ENCODE data around the gene TGM2. TPM values are rescaled to one million over a fixed set of nuclear protein-coding genes. Genes with fewer than 3 reads are reported as not detected.

Gene TGM2
- total and polyA plus RNA-seq, 2 donors (not counting 1 experiment from before 2014, with no cell fraction given), result 2.4 to 60.8 TPM

DNA sequence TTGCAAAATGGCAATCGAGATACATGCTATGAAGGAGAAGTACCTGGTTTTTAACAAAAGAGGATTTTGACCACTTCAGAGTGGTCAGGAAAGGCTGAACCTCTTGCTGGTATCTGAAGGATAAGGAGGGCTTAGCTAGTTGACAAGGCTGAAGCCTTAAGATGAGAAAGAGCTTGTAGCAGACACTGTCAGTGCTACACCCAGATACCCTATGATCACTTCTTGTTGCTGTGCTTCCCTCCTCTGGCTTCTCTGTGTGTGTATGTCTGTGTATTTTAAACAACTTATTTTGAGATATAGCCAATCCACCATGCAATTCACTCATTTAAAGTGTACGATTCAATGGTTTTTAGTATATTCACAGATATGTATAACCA lies 38.9 kb upstream of the TGM2 start:
- no peaks in the 10 kb centered on the region for H3K79me2 ChIP-seq (ENCODE audit: control insufficient read depth, insufficient read depth, low read length)
- Mint-ChIP-seq H3K27ac (no peak overlapping the region), H3K4me3 (no peak overlapping the region), H3K27me3 (peaks cover 10% of the 10 kb centered on the region), H3K9me3 (ENCODE audit: insufficient read depth) (no peaks in the 10 kb centered on the region), H3K4me1 (no peaks in the 10 kb centered on the region)
- intact Hi-C loops (cut with micrococcal nuclease), result no loop called here
- H2AFZ ChIP-seq (ENCODE audit: insufficient read depth, low read depth, low read length, poor library complexity, severe bottlenecking), result no peak overlapping the region
- ATAC-seq (ENCODE audit: low read depth), result no peak
- no peaks in the 10 kb centered on the region for H3K36me3 ChIP-seq (replicated peaks in 1 of 2; ENCODE audit: control extremely low read depth in 1 of 2, control insufficient read depth in 1 of 2, extremely low read depth in 1 of 2, insufficient read depth in 2 of 2, low read length in 1 of 2)
- TF ChIP-seq EZH2 (IDR thresholded peaks at IDR 0.05; ENCODE audit: borderline replicate concordance, insufficient read depth, low read depth, low read length, poor library complexity, severe bottlenecking), result no peak
- TF ChIP-seq, protein P1, sequence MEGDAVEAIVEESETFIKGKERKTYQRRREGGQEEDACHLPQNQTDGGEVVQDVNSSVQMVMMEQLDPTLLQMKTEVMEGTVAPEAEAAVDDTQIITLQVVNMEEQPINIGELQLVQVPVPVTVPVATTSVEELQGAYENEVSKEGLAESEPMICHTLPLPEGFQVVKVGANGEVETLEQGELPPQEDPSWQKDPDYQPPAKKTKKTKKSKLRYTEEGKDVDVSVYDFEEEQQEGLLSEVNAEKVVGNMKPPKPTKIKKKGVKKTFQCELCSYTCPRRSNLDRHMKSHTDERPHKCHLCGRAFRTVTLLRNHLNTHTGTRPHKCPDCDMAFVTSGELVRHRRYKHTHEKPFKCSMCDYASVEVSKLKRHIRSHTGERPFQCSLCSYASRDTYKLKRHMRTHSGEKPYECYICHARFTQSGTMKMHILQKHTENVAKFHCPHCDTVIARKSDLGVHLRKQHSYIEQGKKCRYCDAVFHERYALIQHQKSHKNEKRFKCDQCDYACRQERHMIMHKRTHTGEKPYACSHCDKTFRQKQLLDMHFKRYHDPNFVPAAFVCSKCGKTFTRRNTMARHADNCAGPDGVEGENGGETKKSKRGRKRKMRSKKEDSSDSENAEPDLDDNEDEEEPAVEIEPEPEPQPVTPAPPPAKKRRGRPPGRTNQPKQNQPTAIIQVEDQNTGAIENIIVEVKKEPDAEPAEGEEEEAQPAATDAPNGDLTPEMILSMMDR (IDR thresholded peaks at IDR 0.05), result no peak
- no peak overlapping the region for H3K27ac ChIP-seq (ENCODE audit: low read length in 2 of 2)
- H3K4me2 ChIP-seq (replicated peaks; ENCODE audit: low read depth, low read length, poor library complexity, severe bottlenecking), result no peak overlapping the region
- POLR2A ChIA-PET, result no interaction called here
- peaks cover 0 to 4% (median 0%) of the 10 kb centered on the region in 3 donors for H3K9me3 ChIP-seq (ENCODE audit: control extremely low read depth in 1 of 3, control insufficient read depth in 2 of 3, insufficient read depth in 1 of 3, low read length in 2 of 3)
- H3K9ac ChIP-seq (ENCODE audit: low read length), result no peak overlapping the region
- CTCF ChIA-PET, result no interaction called here
- no peak overlapping the region for H3K4me3 ChIP-seq (ENCODE audit: control extremely low read depth in 1 of 5, extremely low read depth in 1 of 5, insufficient read depth in 1 of 5, low read depth in 2 of 5, low read length in 4 of 5)
- WGBS (ENCODE audit: insufficient coverage), result no CpG with 5 or more reads among the region's 2 CpGs
- H3K4me1 ChIP-seq (ENCODE audit: control insufficient read depth in 2 of 2, insufficient read depth in 2 of 2, low read length in 2 of 2), result no peaks in the 10 kb centered on the region
- DNase-seq, result no peak
- peaks cover 0 to 7% (median 0%) of the 10 kb centered on the region in 4 experiments for H3K27me3 ChIP-seq (replicated peaks in 1 of 4; ENCODE audit: control extremely low read depth in 1 of 4, control insufficient read depth in 3 of 4, insufficient read depth in 4 of 4, low read length in 3 of 4)
- no peaks in the 10 kb centered on the region for H4K20me1 ChIP-seq (ENCODE audit: control insufficient read depth, insufficient read depth, low read length, poor library complexity, severe bottlenecking)

DNA sequence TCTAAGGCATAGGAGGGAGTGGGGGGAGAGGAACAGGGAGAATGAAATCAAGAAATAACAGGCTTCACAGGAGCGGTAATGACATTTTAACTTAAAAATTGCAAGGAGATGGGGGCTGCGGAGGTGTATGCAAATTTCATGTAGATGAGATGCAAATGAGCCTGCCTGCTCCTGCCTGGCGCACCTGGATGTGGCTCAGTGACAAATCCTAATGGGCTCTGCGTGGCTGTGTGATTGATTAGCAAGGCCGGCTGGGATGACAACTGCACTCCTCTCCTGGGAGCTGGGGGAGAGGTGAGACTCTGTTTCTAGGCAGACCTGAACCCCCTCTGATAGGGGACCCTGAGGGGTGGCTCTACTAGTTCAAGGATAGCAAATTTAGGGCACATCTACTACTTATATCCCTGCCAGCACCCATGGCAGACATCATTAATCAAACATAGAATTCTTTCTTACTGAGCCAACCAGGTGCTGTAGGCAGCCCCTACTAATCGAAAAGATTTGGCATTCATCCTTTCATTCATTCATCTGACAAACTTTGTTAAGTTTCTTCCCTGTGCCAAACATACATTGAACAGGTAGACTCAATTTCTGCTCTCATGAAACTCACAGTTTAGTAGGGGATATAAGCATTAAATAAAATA lies 38.4 kb upstream of the TGM2 start:
- POLR2A ChIA-PET, result no interaction called here
- no peak for DNase-seq
- CTCF ChIA-PET, result interaction anchor here (1.5 to 8.3 kb wide), 2 partner anchors 18 to 30 kb away, joined by 3 to 61 read pairs; no protein-coding TSS in a partner anchor
- H3K4me1 ChIP-seq (ENCODE audit: control insufficient read depth in 2 of 2, insufficient read depth in 2 of 2, low read length in 2 of 2), result no peaks in the 10 kb centered on the region
- no peak overlapping the region for H3K9ac ChIP-seq (ENCODE audit: low read length)
- H4K20me1 ChIP-seq (ENCODE audit: control insufficient read depth, insufficient read depth, low read length, poor library complexity, severe bottlenecking), result no peaks in the 10 kb centered on the region
- Mint-ChIP-seq H3K4me3 (no peak overlapping the region), H3K9me3 (ENCODE audit: insufficient read depth) (no peaks in the 10 kb centered on the region), H3K27ac (no peak overlapping the region), H3K27me3 (peaks cover 7% of the 10 kb centered on the region), H3K4me1 (peaks cover 2% of the 10 kb centered on the region)
- H3K27me3 ChIP-seq (replicated peaks in 1 of 4; ENCODE audit: control extremely low read depth in 1 of 4, control insufficient read depth in 3 of 4, insufficient read depth in 4 of 4, low read length in 3 of 4), result peaks cover 0 to 2% (median 0%) of the 10 kb centered on the region in 4 experiments
- intact Hi-C loops (cut with micrococcal nuclease), result no loop called here
- no peak overlapping the region for H3K4me3 ChIP-seq (ENCODE audit: control extremely low read depth in 1 of 5, extremely low read depth in 1 of 5, insufficient read depth in 1 of 5, low read depth in 2 of 5, low read length in 4 of 5)
- WGBS (ENCODE audit: insufficient coverage), result 79% methylated on average over 4 of the region's 6 CpGs
- no peak overlapping the region for H3K27ac ChIP-seq (ENCODE audit: low read length in 2 of 2)
- H3K9me3 ChIP-seq (ENCODE audit: control extremely low read depth in 1 of 3, control insufficient read depth in 2 of 3, insufficient read depth in 1 of 3, low read length in 2 of 3), result peaks cover 0 to 4% (median 0%) of the 10 kb centered on the region in 3 donors
- no peak for ATAC-seq (ENCODE audit: low read depth)
- TF ChIP-seq, protein P1 (IDR thresholded peaks at IDR 0.05), result no peak
- TF ChIP-seq EZH2 (IDR thresholded peaks at IDR 0.05; ENCODE audit: borderline replicate concordance, insufficient read depth, low read depth, low read length, poor library complexity, severe bottlenecking), result no peak
- H3K4me2 ChIP-seq (replicated peaks; ENCODE audit: low read depth, low read length, poor library complexity, severe bottlenecking), result no peak overlapping the region
- no peaks in the 10 kb centered on the region for H3K36me3 ChIP-seq (replicated peaks in 1 of 2; ENCODE audit: control extremely low read depth in 1 of 2, control insufficient read depth in 1 of 2, extremely low read depth in 1 of 2, insufficient read depth in 2 of 2, low read length in 1 of 2)
- no peak overlapping the region for H2AFZ ChIP-seq (ENCODE audit: insufficient read depth, low read depth, low read length, poor library complexity, severe bottlenecking)
- no peaks in the 10 kb centered on the region for H3K79me2 ChIP-seq (ENCODE audit: control insufficient read depth, insufficient read depth, low read length)
